Gastrocnemius medialis (tissue), 4 donors: Measurements from ENCODE around the gene PPP2R1B.

ENCODE experiments used
- POLR2A ChIP-seq, 2 donors: fragments of 450-650 bp; IDR thresholded peaks; one replicate each; pipeline ENCODE4 v1.6.1; 2017; ENCODE audit warnings: antibody characterized with exemption in 2 of 2, mild to moderate bottlenecking in 2 of 2, moderate library complexity in 2 of 2
- TF ChIP-seq, protein P1 (sequence below), 5 experiments: fragments of 450-650 bp in 3 of 5; fragments of 200-600 bp in 2 of 5; sonication (generic) in 2 of 5; IDR thresholded peaks in 4 of 5; conservative IDR thresholded peaks in 1 of 5; 1 replicate in 4 of 5; 2 replicates in 1 of 5; pipeline ENCODE4 v1.5.1; 2016 to 2019; ENCODE audit warnings: antibody characterized with exemption in 5 of 5, mild to moderate bottlenecking in 3 of 5, moderate library complexity in 3 of 5

DNA sequence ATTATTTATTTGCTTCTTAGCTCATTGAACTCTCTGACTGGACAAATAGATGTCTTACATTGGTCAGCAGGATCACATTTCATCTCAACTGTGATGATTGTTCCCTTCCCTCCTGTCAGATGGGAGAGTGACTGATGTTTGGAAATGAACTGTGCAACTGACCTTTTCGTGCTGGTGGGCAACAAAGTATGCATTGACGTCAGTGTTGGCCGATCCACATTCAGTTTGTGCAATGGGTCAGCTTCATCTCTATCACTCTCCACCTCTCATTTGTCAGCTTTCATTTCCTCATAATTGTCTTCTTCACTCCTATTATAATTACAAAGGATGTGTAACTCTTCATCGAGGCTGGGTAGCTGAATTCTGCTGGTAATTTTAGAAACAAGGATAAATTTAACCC is 71.3 kb downstream of the PPP2R1B start:
- TF ChIP-seq, protein P1, sequence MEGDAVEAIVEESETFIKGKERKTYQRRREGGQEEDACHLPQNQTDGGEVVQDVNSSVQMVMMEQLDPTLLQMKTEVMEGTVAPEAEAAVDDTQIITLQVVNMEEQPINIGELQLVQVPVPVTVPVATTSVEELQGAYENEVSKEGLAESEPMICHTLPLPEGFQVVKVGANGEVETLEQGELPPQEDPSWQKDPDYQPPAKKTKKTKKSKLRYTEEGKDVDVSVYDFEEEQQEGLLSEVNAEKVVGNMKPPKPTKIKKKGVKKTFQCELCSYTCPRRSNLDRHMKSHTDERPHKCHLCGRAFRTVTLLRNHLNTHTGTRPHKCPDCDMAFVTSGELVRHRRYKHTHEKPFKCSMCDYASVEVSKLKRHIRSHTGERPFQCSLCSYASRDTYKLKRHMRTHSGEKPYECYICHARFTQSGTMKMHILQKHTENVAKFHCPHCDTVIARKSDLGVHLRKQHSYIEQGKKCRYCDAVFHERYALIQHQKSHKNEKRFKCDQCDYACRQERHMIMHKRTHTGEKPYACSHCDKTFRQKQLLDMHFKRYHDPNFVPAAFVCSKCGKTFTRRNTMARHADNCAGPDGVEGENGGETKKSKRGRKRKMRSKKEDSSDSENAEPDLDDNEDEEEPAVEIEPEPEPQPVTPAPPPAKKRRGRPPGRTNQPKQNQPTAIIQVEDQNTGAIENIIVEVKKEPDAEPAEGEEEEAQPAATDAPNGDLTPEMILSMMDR (IDR thresholded peaks at IDR 0.05 in 4 of 5, conservative IDR thresholded peaks at IDR 0.05 in 1 of 5): no peak
- no peak for TF ChIP-seq POLR2A (IDR thresholded peaks at IDR 0.05)
